Keratinocyte (primary cell): ENCODE data around the gene RELA.
"Not testable (repeated sequence)": the region's sequence is repeated elsewhere in the genome, so short reads cannot be mapped to it uniquely, and the experiment has no call there.

ENCODE experiments used
- EZH2 ChIP-seq: IDR thresholded peaks from one replicate; pipeline ENCODE4 v1.6.1; 2012; ENCODE audit warnings: inconsistent platforms, mild to moderate bottlenecking, low read length, moderate library complexity
- TF ChIP-seq, protein P1 (sequence below), 3 experiments: IDR thresholded peaks in 1 of 3; conservative IDR thresholded peaks in 1 of 3; optimal IDR thresholded peaks in 1 of 3; 2 replicates in 2 of 3; 3 replicates in 1 of 3; pipeline versions ENCODE3 to v1.5.1; 2011; ENCODE audit warnings: low read length in 3 of 3, mild to moderate bottlenecking in 3 of 3, moderate library complexity in 2 of 3, control low read depth in 1 of 3, inconsistent platforms in 1 of 3; ENCODE audit not compliant: insufficient read depth in 2 of 3; ENCODE audit errors: extremely low read depth in 1 of 3

DNA sequence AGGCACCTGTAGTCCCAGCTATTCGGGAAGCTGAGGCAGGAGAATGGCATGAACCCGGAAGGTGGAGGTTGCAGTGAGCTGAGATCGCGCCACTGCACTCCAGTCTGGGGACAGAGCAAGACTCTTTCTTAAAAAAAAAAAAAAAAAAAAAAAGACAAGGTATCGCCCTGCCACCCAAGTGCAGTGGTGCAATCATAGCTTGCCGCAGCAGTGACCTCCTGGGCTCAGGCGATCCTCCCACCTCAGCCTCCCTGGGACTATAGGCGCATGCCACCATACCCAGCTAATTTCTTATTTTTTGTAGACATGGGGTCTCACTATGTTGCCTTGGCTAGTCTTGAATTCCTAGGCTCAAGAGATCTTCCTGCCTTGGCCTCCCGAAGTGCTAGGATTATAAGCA lies 1.8 kb downstream of the RELA start:
- TF ChIP-seq, protein P1, sequence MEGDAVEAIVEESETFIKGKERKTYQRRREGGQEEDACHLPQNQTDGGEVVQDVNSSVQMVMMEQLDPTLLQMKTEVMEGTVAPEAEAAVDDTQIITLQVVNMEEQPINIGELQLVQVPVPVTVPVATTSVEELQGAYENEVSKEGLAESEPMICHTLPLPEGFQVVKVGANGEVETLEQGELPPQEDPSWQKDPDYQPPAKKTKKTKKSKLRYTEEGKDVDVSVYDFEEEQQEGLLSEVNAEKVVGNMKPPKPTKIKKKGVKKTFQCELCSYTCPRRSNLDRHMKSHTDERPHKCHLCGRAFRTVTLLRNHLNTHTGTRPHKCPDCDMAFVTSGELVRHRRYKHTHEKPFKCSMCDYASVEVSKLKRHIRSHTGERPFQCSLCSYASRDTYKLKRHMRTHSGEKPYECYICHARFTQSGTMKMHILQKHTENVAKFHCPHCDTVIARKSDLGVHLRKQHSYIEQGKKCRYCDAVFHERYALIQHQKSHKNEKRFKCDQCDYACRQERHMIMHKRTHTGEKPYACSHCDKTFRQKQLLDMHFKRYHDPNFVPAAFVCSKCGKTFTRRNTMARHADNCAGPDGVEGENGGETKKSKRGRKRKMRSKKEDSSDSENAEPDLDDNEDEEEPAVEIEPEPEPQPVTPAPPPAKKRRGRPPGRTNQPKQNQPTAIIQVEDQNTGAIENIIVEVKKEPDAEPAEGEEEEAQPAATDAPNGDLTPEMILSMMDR (optimal IDR thresholded peaks at IDR 0.05 in 1 of 3, IDR thresholded peaks at IDR 0.05 in 1 of 3, conservative IDR thresholded peaks at IDR 0.05 in 1 of 3; ENCODE audit: extremely low read depth in 1 of 3, insufficient read depth in 2 of 3, low read length in 3 of 3): not testable (repeated sequence)
- not testable (repeated sequence) for TF ChIP-seq EZH2
